GM18868 (cell line): ENCODE measurements around the gene MVB12B.

Experiments
- ATAC-seq: cut with Tn5 transposase; IDR thresholded peaks from one replicate; pipeline ENCODE4 v1.9.1; 2021; ENCODE audit warnings: mild to moderate bottlenecking, moderate library complexity; ENCODE audit not compliant: unreplicated experiment

The MVB12B gene

DNA sequence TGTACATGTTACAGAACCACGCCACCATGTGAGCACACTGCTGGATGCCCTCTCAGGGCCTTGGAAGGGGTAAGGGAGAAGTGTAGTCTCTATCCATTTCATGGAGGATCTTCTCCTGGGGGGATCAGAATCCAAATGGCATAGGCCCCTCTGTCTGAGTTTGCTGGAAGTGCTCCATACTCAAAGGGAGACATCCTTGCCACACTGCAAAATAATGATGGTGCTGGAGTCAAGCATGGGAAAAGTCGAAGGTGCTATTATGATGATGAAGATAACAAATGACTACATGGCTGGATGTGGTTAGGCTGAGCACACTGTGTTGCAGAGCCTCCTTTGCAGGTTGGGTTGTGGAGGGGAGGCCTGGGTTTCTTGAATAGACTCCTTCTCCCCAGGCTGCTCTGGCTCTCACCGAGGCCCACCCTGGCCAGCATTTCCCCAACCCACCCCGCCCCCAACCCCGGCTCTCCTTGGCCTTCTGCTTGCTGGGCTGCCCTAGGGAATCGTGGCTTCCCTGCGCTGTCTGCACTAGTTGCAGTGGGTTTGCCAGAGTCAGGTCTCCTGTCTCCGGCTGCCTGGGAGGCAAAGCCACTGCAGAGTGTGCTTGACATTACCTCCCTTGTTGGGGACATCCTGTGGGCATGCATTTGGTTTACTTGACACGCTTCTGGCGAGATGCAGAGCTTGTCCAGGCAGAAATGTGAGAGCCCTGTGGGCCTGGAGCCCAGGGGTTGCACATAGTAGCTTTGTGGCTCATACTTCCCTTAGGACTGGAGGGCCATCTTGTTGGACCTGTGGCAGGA is 3.0 kb downstream of the MVB12B start:
- ATAC-seq = no peak

DNA sequence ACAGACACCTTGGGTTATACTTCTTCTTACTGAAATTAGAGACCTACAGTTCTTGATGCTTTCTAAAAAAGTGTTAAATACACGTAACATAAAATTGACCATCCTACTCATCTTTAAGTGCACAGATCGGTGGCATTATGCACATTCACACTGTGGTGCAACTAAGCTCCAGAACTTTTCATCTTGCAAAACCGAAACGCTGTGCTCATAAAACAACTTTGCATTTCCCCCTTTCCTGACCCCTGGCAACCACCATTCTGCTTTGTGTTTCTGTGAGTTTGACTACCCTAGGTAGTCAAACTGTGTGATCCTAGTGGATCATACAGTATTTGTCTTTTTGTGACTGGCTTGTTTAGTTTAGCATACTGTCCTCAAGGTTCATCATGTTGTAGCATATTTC is 3.9 kb downstream of the MVB12B start:
- no peak for ATAC-seq

DNA sequence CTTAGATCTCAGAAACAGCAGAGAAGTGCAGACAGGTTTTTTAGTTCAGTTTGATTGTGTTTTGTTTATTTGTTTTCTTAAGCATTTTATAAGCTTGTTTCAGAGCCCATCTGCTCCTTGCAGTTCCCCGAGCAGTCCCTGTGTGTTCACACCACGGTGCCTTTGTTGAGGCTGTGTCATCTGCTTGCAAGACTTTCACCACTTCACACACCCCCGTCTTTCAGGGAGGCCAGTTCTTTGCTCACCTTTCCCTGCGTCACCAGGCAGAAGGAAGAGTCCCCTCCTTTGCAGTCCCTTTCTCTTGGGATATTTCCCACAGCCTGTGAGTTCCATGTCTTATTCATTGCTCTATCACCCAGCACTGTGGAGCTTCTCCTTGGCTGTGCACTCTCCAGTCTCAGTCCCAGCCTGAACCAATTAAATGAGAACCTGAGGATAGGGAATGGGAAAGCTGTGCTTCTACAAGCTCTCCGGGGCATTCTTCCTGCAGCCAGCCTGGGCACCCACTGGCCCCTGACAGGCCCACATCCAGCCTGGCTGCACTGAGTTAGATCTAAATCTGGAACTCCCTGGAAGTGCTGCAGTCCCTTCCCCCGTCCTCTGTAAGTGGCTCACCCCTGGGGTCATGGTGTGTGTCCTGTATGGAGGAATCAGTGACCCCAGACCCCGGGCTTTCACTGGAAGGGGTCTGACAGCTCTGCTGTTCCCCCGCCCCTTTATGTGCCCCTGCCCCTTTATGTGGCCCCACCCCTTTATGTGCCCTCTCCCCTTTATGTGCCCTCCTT is 5.5 kb downstream of the MVB12B start:
- ATAC-seq = no peak

DNA sequence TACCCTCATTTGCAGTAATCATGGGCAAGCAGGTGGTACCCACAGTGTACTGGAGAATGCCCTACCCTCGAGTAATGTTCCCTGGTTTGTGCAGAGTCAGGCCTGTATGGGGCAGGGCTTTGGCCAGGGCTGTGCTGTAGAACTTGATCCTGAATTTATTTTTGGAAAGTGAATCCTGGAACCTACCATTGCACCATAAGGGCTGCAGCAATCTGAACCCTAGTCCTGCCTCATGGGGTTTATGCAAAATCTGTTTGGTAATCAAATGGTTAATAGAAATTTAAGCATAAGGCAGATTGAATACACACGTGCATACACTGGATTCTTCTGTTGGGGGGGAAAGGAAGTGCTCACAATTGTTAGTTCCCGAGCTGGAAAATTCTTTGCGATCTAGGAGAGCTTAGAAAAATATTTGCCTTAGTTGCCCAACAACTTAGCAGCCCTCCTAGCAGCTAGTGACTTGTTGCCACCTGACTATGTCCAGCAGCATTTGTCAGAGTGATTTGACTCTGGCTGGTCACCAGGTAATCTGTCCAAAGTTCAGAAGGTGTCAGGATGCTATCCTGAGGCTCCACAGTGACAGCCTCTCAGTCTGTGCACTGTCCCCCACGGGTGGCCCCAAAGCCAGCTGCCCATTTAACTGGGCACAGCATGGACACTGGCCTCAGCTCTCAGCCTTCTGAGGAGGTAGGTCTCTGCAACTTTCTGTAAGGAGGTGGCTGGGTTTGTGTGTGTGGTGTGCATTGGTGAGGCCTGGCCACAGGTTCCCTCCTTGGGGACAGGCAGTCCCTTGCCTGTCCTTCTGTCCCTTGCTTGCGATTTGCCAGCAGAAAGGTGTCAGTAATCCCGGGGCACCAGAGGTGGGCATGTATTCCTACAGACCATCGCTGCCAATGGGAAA is 8.3 kb downstream of the MVB12B start:
- ATAC-seq = no peak

DNA sequence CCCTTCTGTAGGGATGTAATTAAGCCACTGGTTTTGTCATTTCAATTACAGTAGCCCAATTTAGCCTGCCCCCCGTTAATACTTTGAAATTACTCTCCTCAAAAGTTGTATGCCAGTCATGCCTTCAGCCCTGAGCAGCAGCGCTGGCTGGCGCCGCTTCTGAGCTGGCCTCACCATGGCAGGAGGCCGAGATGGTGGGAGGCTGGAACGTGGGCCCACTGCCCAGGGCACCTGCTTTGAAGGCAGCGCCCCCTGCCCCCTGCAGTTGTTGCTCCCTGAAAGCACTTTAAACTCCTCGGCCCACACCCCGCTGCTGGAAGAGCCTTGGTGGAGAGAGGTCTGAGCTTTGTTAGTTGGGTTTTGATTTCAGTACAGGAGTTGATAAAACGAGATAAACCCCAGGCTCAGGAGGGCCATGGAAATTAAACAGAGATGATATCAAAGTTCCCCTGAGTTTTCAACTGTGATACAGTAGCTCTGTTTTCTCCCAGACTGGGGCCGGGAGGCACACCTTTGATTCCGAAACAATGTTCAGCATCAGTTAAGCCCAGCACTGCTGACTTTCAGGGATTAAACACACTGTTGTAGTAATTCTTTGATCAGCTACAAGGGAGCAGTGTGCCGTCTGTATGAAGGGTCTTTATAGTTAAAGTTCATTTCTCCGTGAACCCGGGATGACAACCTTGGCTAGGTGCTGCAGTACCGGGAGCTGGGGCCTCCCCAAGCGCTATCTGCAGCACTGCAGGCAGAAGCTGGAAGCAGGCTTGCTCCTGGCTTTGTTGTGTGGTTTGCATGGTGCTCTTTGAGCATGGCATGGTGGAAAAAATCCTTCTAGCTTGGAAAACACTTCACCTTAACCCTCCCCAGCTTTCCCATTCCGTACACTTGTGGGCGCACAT is 9.5 kb downstream of the MVB12B start:
- ATAC-seq = no peak

DNA sequence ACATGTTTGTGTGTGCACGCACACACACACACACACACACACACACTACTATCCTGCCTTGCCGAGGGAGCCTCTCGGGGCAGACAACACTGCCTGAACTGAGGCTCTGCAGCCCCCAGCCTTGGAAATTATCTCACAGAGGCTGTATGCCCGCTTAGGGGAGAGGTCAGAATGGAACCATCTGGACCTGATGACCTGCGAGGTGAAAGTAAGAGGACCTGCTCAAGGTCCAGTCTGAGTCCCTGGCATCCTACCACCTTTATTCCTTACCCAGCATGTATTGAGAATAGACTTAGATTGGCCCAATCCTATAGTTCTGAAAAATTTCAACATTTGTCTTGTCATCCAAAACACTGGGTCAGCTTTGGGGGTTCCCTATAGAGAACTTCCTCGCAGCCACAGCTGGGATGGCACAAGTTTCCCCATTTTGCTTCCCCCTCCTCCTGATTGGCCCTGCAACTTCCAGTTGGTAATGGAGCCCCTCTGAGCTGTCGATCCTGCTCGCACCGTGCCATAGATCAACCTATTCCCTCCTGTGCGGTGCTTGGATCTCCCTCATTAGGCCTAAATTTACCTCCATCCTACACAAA is 10.2 kb downstream of the MVB12B start:
- ATAC-seq = no peak

DNA sequence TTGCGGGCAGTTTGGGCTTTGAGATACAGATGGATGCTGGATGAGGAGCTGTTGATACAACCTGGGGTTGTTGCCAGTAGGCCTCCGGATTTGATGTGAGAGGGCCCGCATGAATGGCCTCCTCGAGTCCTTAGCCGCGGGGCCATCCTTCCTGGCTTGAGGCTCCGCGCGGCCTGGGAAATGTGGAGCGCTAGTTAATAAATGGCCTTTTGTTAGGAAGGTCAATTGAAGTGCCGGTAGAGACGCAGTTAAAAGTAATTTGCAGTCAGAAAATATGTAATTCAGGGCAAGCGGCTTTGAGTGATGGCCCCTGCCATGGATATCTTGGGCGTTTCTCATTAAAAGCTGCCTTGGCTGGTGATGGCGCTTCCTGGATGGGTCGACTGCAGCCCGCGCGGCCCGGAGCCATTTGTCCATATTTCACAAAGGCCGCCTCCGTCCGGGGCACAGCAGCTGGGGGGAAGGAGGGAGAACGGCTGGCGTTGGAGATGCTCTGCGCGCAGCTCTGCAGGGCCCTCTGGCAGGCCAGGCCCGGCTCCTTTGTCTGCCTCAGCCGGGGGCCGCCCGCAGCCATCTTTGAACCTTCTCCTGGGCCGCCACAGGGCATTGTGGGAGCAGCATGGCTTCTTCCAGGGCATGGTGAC is 11.2 kb downstream of the MVB12B start:
- ATAC-seq = no peak

DNA sequence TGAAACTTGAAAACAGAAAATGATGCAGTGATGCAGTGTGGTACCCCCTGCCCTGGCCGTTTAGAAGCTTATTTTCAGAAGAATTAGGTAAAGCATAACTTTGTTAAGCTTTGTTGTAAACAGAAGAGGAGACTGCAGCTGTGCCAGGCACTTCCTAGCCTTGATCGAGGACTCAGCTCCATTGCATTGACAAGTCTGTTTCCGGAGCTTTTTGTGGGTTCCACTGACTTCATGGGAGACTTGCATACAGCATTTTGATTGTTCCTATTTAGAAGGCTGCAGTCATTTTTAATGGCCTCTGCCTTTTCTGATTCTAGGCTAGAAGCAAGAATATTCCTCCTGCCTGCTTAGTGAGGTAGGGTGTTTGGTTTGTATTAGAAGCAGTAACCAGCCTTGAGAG is 12.3 kb downstream of the MVB12B start:
- no peak for ATAC-seq

DNA sequence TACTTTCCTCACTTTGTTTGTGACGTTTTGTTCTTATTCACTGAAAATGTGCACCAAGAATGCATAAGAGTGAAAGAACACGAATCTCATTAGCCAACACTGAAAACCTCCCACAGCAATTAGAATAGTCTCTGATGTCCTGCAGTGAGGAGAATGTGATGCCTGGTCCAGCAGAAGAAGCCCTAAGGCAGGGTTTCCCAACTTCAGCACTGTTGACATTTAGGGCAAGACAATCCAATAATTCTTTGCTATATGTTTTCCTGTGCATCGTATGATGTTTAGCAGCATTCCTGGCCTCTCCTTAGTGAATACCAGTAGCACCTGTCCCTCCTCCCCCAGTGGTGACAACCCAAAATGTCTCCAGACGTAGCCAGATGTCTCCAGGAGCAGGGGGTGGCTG is 14.8 kb downstream of the MVB12B start:
- ATAC-seq = no peak

DNA sequence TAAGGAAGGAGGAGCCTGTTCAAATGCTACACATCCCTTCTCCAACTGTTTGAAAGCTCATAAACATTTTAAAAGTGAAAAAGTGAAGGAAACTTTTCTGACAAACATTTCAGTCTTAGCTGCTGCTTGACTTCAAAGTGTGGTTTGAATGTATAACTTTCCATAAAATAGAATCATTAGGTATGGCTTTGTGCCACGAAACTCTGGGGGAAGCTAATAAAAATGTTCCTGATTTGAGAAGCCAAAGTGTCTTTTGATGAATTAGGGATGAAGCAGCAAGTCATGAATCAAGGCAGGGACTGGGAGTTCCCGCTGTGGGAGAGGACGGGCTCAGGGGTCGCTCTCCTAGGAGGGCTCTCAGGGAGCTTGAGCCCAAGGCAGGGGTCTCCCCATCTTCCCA is 15.3 kb downstream of the MVB12B start:
- ATAC-seq = no peak

DNA sequence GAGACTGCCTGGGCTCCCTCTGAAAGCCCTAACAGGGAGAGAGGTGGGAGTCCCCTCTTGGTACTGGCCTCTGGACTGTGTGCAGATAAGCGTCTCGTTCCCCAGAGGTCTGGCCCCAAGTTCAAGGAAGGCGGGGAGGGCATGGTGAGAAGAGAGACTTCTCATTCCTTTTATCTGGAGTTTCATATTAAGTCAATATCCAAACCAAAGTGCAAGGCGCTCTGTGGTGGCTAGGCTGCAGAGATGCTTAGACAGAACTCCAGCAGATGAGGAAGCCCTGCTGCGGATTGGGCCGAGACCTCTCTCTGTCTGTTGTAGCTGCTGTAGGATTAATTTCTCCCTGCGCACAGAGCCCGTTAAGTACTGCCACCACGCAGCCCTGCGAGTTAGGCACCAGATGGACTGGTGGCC is 16.0 kb downstream of the MVB12B start:
- no peak for ATAC-seq

DNA sequence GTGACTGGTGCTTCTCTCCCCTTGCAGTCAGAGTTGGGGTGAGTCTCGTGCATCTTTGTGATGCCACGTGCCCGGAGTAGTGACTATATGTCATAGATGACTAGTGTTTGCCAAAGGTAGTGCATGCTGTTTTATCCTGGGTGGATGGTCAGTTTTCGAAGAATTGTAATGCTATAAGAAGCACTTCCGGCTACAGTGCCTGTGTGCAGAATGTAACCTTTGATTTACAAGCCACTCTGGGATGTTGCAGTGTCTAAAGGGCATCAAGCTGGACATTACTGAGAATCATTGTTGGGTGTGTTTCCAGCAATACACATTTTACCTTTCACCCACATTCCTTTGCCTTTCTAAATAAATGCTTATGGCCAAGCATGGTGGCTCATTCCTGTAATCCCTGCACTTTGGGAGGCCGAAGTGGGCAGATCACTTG is 16.7 kb downstream of the MVB12B start:
- no peak for ATAC-seq

DNA sequence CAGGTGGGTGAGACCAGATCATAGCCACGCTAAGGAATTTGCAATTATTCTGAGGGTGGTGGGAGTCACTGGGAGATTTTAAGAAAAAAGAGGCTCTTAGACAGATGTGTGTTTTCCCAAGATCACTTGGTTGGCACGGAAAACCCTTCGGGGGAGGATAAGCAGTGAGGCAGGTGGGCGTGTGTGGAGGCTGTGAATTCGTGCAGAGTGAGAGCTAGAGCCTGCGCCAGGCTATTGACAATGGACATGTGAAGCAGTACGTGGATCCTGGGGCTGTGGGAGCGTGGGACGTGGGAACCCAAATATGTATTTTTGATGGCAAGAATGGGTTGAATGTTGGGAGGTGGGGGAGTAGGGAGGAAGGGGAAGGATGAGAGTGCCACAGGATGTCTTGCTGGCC is 19.4 kb downstream of the MVB12B start:
- ATAC-seq = no peak

DNA sequence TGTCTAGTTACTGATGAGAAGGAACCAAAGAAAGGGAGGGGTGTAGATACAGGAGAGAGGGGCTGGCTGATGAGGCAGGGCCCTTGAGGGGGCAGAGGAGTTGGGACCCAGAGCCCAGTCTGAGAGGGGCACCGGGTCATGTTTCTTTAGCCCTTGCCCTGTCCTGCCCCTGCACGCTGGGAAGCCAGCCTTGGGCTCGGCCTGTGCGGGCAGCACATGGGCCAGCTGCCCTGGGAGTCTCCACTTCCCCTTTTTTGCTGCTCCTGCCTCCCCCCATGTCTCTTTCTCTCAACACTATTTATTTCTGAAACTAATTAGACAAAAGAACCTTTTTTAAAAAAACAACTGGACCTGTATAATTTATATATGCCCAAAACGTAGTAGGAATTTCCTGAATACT is 20.5 kb downstream of the MVB12B start:
- ATAC-seq = no peak

DNA sequence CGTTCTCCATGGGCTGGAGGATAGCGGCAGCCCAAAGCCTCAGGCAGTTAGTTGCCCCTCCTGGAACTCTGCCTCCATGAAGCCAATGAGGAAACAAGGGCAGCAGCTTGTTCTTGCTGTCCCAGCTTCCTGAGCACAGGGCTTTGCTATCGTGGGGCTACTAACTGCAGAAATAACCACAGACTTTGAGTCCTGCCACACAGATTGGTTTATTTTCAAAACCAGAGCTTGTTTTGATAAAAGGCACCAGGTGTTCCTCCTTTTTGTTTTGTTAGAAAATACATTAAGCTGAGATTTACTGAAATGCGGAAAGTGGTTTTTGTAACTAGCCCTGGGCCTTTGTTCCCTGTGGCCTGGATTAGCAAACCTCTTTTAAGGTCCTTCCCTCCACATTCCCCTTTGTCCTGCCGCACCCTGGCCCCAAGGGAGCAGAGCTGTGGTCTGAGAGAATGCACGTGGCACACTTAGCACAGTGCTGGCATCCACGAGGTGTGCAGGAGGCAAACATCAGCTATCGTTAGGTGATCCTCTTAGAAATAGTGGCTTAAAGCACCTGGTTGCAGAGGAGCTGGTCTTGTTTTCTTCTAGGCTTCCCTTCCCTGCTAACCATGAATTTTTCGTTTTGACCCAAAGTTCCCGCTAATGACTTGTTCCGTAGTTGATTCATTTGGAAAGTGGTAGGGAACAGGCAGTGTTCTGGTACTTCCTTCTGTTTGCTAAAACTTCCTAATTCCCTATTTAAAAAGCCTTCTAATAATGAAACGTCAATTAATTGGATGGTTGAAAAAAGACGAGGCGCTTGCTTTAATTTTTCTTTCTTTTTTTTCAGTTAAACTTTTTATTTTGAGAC is 21.5 kb downstream of the MVB12B start:
- no peak for ATAC-seq

DNA sequence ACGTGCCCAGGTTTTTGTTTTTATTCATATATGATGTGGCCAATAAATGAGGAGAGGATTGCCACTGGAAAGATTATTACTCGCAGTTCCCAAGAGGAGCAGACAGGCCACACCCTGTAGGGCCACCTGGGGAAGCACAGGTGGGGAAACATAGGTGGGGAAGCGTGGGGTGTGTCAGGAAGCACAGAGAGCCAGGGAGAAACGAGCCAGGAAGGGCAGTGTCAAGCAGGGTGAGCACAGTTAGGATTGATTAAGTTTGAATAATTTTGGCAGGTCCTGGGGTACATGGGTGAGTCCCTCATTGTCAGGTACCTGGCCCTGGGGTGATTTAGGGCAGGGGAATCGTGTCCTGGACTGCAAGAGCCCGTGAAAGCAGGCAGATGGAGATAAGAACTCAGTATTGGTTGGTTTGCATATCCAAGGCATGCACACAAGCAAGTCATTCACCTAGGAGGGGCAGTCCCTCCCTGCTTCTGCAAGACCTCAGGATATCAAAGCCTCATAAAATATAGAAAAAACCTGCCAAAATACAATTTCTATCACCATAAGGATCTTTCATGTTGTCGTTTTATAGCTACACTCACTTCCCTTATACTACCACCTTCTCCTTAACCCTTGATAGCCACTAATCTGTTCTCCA is 22.4 kb downstream of the MVB12B start:
- no peak for ATAC-seq

DNA sequence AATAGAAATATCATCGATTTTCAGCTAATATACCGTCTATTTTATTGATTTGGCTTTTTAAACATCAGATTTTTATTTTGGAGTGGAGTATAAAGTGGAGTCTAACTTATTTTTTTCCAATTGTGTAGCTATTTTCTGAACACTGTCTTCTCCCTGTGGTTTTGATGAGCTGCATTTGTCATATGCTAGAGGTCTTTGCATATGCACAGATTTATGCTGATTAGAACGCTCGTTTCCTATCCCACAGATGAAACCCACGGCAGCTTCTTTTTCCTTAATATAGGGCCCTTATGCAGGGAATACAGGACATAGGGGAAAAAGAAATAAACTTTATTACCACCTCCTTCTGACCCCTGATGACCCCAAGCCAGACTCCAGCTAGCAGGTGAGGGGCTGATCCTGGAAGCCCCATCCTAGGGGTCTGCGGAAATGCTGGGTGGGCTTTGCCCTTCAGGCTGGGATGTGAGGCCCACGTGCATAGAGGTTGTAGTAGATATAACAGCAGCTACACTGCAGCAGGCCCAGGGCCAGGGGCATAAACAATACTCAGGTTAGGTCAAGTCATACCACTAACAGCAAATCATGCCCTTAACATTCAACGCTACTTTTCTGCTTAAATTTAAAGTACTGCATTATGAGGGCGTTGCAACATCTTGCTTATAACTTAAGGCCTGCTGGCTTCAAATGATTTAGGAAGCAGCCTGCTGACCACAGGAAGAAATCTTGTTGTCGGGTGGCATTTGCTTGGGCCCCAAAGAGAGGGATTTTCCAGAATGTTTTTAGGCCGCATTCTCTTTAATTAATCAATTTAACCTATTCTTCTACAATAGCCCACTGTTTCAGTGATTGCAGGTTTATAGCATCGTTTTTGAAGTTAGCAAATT is 28.5 kb downstream of the MVB12B start:
- no peak for ATAC-seq
